ENCODE results near the gene CA10.

Gene CA10

GRCh38 chr17:51580869-51581268, 577.6 kb downstream of the CA10 start:
- no peak overlapping the region for H3K4me2 ChIP-seq (ENCODE audit: low read length)
- no peak overlapping the region for H3K27ac ChIP-seq (ENCODE audit: low read depth, low read length, poor library complexity, severe bottlenecking)
- no peaks in the 10 kb centered on the region for H4K20me1 ChIP-seq (ENCODE audit: insufficient read depth, low read length)
- H3K9me3 ChIP-seq (ENCODE audit: low read length) = no peaks in the 10 kb centered on the region
- TF ChIP-seq EZH2 (IDR thresholded peaks at IDR 0.05; ENCODE audit: borderline replicate concordance, low read length) (no peak), CTCF (IDR thresholded peaks at IDR 0.05; ENCODE audit: low read length) (no peak)
- no peaks in the 10 kb centered on the region for H3K27me3 ChIP-seq (ENCODE audit: insufficient read depth, low read length)
- H3F3A ChIP-seq (ENCODE audit: insufficient read depth, low read length) = no peaks in the 10 kb centered on the region
- H3K9me2 ChIP-seq (ENCODE audit: low read depth, low read length) = no peaks in the 10 kb centered on the region
- H3K36me3 ChIP-seq (ENCODE audit: insufficient read depth, low read length) = no peaks in the 10 kb centered on the region
- no peaks in the 10 kb centered on the region for H3K79me2 ChIP-seq (ENCODE audit: insufficient read depth, low read length)
- no peak overlapping the region for H2AFZ ChIP-seq (ENCODE audit: low read length)
- no peak overlapping the region for H3K4me3 ChIP-seq (ENCODE audit: low read depth, low read length, poor library complexity, severe bottlenecking)
- no peaks in the 10 kb centered on the region for H3K4me1 ChIP-seq (ENCODE audit: insufficient read depth, low read length, severe bottlenecking)
- no peak overlapping the region for H3K9ac ChIP-seq (ENCODE audit: low read length)
